Neutrophil (primary cell): ENCODE measurements around the gene NTPCR.

Experiments
- H3K27ac ChIP-seq: fragments of 200-600 bp; sonication (generic); 2 replicates; pipeline ENCODE4 v1.5.1; 2016; ENCODE audit warnings: mild to moderate bottlenecking, moderate library complexity
- H3K27me3 ChIP-seq: fragments of 200-600 bp; sonication (generic); 2 replicates; pipeline ENCODE4 v1.6.0; 2016; ENCODE audit warnings: mild to moderate bottlenecking
- H3K36me3 ChIP-seq: fragments of 200-600 bp; sonication (generic); 2 replicates; pipeline ENCODE4 v1.5.1; 2017
- H3K4me1 ChIP-seq, 2 experiments: fragments of 200-600 bp in 1 of 2; sonication (generic) in 1 of 2; 1 replicate in 1 of 2; 2 replicates in 1 of 2; pipeline versions ENCODE4 v1.5.1 to v1.6.1; 2013 to 2016; ENCODE audit warnings: low read depth in 1 of 2, low read length in 1 of 2, mild to moderate bottlenecking in 1 of 2, moderate library complexity in 1 of 2; ENCODE audit not compliant: control insufficient read depth in 1 of 2, insufficient read depth in 1 of 2
- H3K4me3 ChIP-seq, 2 experiments: fragments of 200-600 bp in 1 of 2; sonication (generic) in 1 of 2; 1 replicate in 1 of 2; 2 replicates in 1 of 2; pipeline ENCODE4 v1.5.1; 2013 to 2016; ENCODE audit warnings: low read depth in 1 of 2, low read length in 1 of 2, mild to moderate bottlenecking in 1 of 2, moderate library complexity in 1 of 2
- H3K9me3 ChIP-seq: fragments of 200-600 bp; sonication (generic); 2 replicates; pipeline ENCODE4 v1.5.1; 2016
- CTCF ChIP-seq: fragments of 200-600 bp; sonication (generic); IDR thresholded peaks from 2 replicates; pipeline ENCODE4 v1.5.1; 2016; ENCODE audit warnings: antibody characterized with exemption

Gene NTPCR

GRCh38 chr1:232932486-232933425 is 17.7 kb upstream of the NTPCR start:
- Histone ChIP-seq H3K9me3 (no peaks in the 10 kb centered on the region), H3K4me3 (no peak overlapping the region), H3K27ac (no peak overlapping the region), H3K27me3 (no peaks in the 10 kb centered on the region), H3K4me1 (peaks cover 0 to 2% of the 10 kb centered on the region in 2 experiments), H3K36me3 (no peaks in the 10 kb centered on the region)
- no peak for TF ChIP-seq CTCF

DNA sequence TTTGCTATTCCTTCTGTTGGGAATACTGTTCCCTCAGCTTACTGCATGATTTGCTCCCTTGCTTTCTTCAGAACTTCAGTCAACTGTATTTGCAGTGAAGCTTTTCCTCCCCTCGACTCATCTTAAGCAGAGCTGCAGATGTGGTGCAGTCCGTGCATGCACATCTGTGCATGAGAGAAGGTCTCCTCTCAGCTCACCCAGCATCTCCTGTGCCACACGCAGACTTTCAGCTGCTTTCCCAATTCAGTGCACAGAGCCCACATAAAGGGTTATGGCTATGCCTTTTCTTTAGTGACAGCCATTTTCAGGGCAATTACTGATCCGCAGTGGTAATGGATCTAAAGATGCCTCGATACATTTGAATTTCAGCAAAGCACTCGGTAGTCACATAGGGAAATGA is 13.5 kb upstream of the NTPCR start:
- H3K4me1 ChIP-seq = peaks cover 5 to 11% of the 10 kb centered on the region in 2 experiments
- H3K27ac ChIP-seq = no peak overlapping the region
- no peaks in the 10 kb centered on the region for H3K9me3 ChIP-seq
- no peak for TF ChIP-seq CTCF
- no peak overlapping the region for H3K4me3 ChIP-seq
- H3K36me3 ChIP-seq = no peaks in the 10 kb centered on the region
- H3K27me3 ChIP-seq = no peaks in the 10 kb centered on the region

DNA sequence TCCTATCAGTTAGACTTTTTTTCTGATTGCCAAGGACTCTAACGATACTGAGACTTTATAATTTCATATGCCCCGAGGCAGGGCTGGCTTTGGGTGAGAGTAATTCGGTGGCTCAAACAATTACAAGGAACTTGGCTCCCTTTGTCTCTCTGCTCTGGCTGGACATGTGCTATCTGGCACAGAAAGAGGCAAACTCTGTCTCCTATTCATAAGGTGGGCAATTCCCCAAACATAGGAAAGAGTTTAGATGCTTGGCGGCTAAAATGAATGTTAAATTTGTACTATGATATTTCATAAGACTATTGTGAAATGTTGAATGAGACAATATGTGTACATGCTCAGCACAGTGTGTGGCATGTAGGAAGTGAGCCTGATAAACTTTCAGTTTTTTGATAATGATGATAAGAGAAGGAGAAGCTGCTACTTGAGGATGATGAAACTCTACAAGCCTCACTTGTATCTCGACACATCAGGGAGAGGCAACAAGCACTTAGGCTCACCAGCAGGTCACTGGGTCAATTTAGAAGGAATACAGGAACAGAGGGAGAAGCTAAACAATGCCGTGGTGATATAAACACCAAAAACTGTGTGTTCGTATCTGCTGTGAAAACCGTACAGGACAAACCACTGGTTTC is 12.6 kb upstream of the NTPCR start:
- H3K27ac ChIP-seq = no peak overlapping the region
- no peaks in the 10 kb centered on the region for H3K27me3 ChIP-seq
- no peaks in the 10 kb centered on the region for H3K9me3 ChIP-seq
- no peak for TF ChIP-seq CTCF
- no peaks in the 10 kb centered on the region for H3K36me3 ChIP-seq
- peaks cover 5 to 11% of the 10 kb centered on the region in 2 experiments for H3K4me1 ChIP-seq
- no peak overlapping the region for H3K4me3 ChIP-seq

GRCh38 chr1:232938926-232939325 is 11.5 kb upstream of the NTPCR start:
- H3K4me3 ChIP-seq = no peak overlapping the region
- TF ChIP-seq CTCF = no peak
- no peaks in the 10 kb centered on the region for H3K27me3 ChIP-seq
- H3K4me1 ChIP-seq = peaks cover 5 to 11% of the 10 kb centered on the region in 2 experiments
- no peaks in the 10 kb centered on the region for H3K36me3 ChIP-seq
- no peak overlapping the region for H3K27ac ChIP-seq
- no peaks in the 10 kb centered on the region for H3K9me3 ChIP-seq

- Histone ChIP-seq H3K36me3 (no peaks in the 10 kb centered on the region), H3K4me3 (no peak overlapping the region), H3K9me3 (no peaks in the 10 kb centered on the region), H3K4me1 (peaks cover 5 to 16% of the 10 kb centered on the region in 2 experiments), H3K27ac (no peak overlapping the region), H3K27me3 (no peaks in the 10 kb centered on the region)
- no peak for TF ChIP-seq CTCF
Measured at GRCh38 chr1:232939748-232940147, 10.7 kb upstream of the NTPCR start.
